ENCODE data around the gene POGLUT3.

GRCh38 chr11:108466405-108466804, 31.8 kb downstream of the POGLUT3 start:
- TF ChIP-seq POLR2A (IDR thresholded peaks at IDR 0.05), result no peak
- no peak for TF ChIP-seq CTCF (IDR thresholded peaks at IDR 0.05)

Measured in ovary (tissue), 3 donors.